Activated CD4-positive, CD25-positive, alpha-beta regulatory T cell (primary cell): ENCODE data around the gene EMP2.
"Not testable (repeated sequence)": the region's sequence is repeated elsewhere in the genome, so short reads cannot be mapped to it uniquely, and the experiment has no call there.

Experiments used
- DNase-seq, 4 experiments: peaks; one replicate each; lab custom pipeline; 2025; lab: John Stamatoyannopoulos, UW

Gene EMP2

GRCh38 chr16:10578474-10579316 is 1.7 kb downstream of the EMP2 start:
- no peak for DNase-seq

GRCh38 chr16:10577305-10578202 is 2.8 kb downstream of the EMP2 start:
- DNase-seq = no peak

- no peak for DNase-seq
Observed at GRCh38 chr16:10576390-10577304, 3.8 kb downstream of the EMP2 start.

- no peak for DNase-seq
Observed at GRCh38 chr16:10575506-10576130, 4.8 kb downstream of the EMP2 start.

DNA sequence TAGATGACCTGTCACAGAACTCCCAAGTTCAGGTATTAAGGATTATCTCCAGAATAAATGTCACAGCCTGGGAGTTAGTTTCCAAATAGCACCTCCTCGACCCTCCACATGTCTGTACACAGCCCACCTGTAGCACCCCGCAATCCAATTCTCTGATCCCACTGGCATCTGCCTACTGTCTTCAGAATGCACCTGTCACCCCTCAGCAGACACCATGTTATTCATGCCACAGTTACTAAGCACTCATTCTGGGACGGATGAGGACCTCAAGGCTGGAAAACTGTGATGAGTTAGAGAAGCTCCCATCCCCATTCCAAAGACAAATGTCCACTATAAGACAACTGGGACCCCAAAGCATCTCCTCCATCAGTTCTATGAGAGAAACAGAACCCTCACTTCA is 7.8 kb downstream of the EMP2 start:
- no peak for DNase-seq

DNA sequence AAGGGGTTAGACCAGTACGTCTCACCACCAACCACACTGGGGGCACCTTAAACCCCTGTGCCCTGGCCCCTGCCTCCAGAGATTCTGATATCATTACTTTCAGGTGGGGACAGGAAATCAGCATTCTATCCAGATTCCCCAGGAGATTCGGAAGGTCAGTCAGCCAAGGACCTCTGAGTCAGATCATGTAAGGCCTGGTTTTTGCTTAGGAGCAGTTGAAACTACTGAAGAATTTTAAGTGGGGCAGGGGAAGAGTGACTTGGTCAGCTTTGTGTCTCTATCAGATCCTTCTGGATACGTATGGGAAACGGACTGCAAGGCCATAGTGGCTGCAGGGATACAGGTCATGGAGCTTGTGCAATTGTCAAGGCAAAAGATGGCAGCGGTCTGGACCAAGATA is 9.0 kb downstream of the EMP2 start:
- no peak for DNase-seq

- DNase-seq = no peak
Observed at GRCh38 chr16:10569621-10570020, 10.8 kb downstream of the EMP2 start.

- no peak for DNase-seq
Observed at GRCh38 chr16:10566613-10567012, 13.8 kb downstream of the EMP2 start.

- DNase-seq = no peak
Observed at GRCh38 chr16:10565167-10565566, 15.2 kb downstream of the EMP2 start.

- no peak for DNase-seq
Observed at GRCh38 chr16:10564591-10564990, 15.8 kb downstream of the EMP2 start.

GRCh38 chr16:10562361-10562899 is 18.0 kb downstream of the EMP2 start:
- DNase-seq = no peak

DNA sequence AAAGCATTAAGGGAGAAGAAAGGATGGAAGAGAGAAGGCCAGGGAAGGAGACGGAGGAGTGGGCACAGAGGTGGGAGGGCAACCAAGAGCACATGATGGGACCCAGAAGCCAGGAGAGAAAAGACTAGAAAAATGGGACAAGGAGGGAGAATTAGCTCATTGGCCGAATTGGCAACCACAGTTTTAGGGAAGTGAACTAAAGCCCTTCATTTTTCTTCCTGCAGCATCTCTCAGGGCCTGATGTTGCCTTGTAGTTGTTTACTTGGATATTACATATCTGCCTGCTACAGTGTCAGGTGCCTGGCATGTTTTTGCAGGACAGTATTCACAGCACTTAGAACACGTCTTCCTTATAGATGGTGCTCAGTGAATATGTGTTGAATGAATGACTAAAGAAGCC is 19.0 kb downstream of the EMP2 start:
- DNase-seq = no peak

DNA sequence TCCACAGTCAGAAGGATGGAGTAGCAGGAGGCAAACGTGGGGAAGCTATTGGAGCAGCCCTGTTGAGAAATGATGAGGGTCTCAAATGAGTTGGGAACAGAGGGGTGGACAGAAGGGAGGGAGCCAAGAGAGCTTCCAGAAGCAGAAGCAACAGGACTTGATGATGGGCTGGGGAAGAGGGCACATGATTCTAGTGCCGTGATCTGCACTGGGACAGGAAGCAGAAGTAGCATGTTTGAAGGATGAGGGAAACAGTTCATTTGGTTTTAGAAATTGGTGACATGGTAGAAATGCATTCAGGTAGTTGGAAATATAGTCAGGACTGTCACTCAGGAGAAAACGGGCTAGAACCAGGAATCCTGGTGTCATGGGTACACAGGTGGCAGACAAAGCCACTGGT is 19.4 kb downstream of the EMP2 start:
- no peak for DNase-seq

DNA sequence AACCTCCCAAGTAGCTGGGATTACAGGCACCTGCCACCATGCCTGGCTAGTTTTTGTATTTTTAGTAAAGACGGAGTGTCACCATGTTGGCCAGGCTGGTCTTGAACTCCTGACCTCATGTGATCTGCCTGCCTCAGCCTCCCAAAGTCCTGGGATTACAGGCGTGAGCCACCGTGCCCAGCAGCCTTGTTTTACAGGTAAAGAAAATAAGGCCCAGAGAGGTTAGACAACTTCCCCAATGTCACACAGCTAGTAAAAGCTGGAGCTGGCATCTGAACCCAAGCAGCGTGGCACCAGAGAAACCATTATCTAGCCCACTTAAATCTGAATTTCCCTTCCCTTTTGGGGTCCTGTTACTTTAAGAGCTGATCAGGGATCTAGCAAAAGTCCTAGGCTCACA is 20.6 kb downstream of the EMP2 start:
- DNase-seq = not testable (repeated sequence)

GRCh38 chr16:10558746-10559641 is 21.4 kb downstream of the EMP2 start:
- DNase-seq = no peak

GRCh38 chr16:10558305-10558704 is 22.1 kb downstream of the EMP2 start:
- no peak for DNase-seq

GRCh38 chr16:10557750-10558149 is 22.6 kb downstream of the EMP2 start:
- DNase-seq = no peak

GRCh38 chr16:10556236-10556635 is 24.2 kb downstream of the EMP2 start:
- DNase-seq = no peak

DNA sequence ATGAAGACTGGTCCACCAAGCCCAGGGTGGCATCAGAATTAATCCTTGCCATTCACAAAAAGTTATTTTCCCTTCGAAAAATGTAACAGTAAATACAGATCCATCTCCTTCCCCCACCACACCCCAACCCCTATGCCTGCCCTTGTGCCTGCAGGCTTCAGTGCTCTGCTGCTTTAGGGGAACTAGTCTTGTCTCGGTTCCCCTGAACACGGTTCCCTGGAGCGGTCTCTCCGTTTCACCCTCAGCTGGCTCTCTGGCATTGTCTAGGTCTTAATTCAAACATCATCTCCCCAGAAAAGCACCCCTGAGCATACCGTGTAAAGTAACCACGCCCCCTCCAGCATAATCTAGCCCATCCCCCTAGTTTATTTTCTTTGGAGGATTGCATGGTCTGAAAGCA is 25.8 kb downstream of the EMP2 start:
- no peak for DNase-seq

DNA sequence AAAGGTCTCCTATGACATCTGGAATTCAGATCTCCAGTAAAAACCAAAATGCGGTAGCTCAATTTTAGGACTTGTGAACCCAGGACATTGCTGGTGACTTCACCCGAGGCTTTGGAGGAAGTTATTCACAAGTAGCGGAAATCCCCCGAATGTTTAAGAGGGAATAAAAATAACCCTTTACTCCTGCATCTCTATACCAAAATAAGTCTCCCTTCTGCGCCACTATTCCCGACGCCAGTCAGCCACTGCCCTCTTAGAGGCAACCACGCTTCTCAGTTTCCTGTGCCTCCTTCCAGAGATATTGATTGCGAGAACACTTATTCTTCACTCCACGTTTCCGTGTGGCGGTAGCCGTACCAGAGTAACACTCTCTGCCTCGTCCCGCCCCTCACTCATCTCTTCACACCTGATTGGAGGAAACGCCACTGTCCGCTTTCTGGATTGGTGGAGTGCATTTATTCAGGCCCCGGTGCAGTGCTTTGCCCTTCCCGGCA is 27.4 kb downstream of the EMP2 start:
- DNase-seq = peak in 2 of 4 experiments; percentile 6 to 10
